Activated T-helper 1 cell treated with anti-CD3 and anti-CD28 coated beads, Interleukin-2, amount 50 U/mL, for 16 hours (primary cell): ENCODE data around the gene JADE2.
A peak's percentile ranks its signal among the peaks of the same experiment; 100 is the strongest.
"Not testable (repeated sequence)": the region's sequence is repeated elsewhere in the genome, so short reads cannot be mapped to it uniquely, and the experiment has no call there.

Experiments used
- DNase-seq, 2 donors: peaks; one replicate each; pipeline ENCODE4 v3.0.0-alpha.2; 2020; ENCODE audit warnings: low read depth in 1 of 2, low spot score in 1 of 2

Gene JADE2

DNA sequence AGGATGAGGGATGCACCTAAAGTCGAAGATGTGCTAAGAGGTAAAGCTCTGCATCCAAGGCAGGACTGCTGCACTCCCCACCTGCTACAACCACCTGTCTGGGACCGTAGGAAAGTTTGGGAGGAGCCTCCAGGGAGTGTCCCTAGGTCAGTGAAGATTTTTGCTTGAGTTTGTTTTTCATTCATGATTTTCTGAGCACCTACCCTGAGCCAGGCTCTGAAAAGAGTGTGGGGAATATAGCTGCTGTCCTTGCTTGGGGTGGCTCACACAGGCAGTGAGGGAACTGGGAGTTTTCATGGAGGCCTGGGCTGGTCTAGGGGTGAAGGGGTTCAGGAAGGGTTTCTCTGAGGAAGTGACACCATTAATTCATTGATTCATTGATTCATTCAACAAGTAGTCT, 58.3 kb downstream of the JADE2 start:
- no peak for DNase-seq

DNA sequence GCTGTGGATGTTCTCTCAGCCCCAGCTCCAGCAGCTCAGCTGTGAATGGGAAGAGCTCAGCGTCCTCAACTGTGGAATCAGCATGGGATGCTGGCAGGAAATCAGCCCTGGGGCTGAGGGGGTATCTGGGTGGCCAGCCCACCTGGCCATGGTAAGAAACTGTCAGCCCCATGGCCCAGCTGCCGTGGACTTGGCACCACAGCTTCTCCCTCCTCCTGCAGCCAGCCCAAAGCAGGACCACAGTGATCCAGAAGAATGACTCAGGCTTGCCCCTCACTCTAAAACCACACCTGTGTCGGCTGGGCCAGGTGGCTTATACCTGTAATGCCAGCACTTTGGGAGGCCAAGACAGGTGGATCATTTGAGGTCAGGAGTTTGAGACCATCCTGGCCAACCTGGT, 59.2 kb downstream of the JADE2 start:
- DNase-seq: no peak

DNA sequence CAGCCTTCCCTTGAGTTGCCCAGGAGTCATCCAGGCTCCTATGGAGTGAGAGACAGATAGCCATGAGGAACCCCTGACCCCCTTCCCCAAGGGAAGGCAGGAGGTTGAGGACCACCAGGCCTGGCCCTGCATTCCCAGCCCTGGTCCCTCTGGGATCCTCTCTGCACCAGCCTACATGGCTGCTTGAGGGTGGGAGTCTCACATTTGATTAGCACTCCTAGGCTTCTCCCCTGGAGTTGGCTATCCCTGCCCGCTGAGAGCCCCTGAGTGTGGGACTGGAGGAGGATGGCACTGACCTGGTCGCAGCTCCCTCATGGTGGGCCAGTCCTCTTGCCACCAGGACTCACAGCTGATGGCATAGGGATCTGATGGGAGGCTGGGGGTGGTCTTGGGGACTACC, 60.5 kb downstream of the JADE2 start:
- no peak for DNase-seq

DNA sequence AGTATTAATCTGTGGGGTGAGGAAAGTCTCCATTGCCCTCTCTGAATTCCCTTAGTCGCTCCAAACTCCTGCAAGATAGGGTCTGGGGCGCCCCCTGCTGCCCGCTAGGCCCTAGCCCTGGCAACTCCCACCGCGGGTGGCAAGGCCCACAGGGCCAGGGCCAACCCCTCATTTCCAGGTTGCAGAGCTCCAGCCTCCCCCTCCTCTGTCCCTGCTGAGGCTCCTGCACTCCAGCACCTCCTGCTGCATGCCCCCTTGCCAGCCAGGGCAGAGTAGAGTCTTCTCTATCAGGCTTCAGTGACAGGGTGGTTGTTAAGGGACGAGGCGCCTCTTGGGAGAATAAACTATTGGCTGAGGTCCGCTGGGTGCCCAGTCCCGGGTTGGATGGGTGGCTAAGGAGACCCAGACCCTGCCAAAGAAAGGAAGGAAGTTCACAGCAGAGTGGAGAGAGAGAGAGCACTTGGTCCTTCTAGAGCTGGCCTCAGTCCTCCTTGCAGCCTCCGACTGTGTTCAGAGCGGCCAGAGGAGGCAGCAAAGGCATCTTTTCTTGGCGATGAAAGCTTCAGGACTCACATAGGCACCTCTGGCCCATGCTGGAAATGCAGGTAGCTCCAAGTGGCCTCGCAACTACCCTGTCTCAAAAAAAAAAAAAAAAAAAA, 61.5 kb downstream of the JADE2 start:
- DNase-seq: peak; percentile 66 to 69

DNA sequence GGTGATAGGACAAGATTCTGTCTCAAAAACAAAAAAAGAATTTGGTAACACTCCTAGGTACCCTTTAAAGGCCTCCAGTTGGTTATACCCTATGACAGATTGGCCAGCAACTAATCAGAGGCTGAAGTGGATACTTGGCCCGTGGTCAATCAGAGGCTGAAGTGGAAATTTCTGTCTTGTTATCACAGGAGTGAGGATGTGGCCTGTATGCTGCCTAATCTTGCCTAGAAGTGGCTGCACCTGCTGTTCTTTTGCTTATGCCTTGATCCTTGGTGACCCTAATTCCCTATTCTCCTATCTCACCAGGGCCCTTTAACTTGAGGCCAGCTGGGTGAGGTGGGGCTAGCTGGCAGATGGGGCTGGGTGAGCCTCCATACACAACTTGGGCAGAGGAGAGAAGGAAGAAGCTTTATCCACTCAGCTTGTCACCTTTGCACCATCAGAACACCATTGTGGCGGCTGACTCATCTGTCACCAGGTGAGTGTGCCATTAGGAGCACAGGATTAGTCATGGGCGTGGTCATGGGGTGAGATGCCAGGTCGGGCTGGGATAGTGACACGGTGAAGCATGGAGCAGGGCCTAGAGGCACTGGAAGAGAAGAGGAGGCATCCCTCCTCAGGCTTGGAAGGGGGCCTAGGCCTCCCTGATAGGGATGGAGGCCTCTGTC, 65.7 kb downstream of the JADE2 start:
- DNase-seq: no peak

DNA sequence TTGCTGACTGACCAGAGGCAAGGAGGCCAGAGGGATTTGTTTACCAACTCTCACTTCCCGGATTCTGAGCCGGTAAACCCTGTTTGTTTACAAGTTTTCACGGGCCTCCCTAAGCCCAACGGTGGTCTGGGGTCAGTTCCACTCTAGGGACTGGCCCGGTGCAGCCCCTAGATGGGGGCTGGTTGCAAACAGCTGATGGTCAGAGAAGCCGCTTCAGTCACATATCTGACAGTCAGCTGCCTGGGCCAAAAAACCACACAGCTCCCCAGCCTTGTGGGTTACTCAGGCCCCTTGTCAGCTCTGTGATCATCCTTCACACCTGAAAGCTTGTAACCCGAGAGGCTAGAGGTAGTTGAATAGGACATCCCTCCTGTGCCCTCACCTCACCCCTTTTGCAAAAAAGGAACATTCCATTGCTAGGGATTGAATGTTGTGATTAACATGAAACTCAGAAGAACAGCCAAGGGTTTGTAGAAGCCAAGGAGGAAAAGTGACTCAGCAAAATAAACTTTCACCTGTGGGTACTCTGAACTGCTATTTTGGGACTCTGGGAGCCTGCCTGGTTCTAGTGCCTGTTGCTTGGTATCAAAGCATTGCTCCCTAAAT, 66.8 kb downstream of the JADE2 start:
- no peak for DNase-seq

DNA sequence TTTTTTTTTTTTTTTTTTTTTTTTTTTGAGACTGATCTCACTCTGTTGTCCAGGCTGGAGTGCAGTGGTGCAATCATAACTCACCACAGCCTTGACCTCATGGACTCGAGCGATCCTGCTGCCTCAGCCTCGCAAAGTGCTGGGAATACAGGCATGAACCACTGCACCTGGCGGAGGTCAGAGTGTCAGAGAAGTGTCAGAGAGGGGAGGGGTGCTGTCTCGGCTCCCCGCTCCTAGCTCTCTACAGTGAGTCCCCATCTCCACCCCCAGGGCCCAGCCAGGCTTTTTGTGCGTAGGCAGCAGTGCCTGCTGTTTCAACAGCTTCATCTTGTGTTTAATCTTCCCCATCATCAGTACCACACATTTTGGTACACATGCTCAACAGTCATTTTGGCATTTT, 68.9 kb downstream of the JADE2 start:
- no peak for DNase-seq

DNA sequence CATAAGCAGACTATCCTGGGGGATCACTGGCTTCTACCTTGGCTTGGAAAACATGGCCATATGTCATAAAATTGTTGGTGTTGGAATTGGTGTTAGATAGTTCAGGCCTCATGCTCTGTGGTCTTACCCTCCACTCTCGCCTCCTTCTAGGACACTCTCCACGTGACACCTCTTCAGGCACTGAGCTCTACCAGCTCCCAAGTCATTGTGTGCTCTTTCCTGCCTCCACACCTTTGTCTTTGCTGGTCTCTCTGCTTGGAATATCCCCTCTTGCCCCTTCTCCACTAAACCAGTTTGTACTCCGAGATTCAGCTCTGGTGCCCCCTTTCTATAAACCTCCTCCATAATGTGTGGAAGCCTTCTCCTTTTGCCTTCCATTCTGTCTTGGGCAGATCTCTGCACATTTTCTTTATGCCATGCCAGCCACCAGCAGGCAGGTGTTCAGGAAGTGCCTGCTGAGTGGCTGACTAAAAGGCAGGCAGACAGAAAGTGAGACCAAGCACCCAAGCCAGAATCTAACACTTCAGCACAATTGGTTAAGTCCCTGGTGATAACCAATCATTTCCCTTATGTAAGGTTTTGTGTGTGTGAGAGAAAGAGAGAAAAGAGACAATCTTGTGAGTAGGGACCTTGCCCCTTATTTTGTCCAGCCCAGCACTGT, 69.5 kb downstream of the JADE2 start:
- no peak for DNase-seq

DNA sequence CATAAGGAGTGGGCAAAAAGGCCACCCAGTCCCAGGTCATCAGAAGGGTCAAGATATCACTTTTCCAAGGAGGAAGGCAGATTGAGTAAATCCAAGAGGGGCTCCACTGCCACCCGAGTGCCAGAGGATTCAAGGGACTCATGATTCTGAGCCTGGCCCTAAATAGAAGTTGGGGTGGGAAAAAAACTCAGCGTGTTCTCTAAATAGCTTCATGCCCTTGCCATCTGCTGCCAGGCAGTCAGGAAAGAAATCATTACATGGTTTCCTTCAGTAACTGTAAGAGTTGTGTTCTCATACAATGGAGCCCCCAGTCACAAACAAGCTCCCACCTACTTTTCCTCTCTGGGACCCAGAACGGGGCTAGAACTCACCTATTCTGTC, 70.0 kb downstream of the JADE2 start:
- DNase-seq: no peak

DNA sequence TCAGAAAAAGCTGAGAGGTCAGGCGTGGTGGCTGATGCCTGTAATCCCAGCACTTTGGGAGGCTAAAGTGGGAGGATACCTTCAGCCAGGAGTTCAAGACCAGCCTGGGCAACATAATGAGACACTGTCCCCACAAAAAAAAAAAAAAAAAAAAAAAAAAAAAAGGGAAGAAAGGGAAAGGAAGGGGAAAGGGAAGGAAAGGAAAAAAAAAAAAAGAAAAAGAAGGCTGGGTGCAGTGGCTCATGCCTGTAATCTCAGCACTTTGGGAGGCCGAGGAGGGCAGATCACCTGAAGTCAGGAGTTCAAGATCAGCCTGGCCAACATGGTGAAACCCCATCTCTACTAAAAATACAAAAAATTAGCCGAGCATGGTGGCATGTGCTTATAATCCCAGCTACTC, 74.3 kb downstream of the JADE2 start:
- not testable (repeated sequence) for DNase-seq

DNA sequence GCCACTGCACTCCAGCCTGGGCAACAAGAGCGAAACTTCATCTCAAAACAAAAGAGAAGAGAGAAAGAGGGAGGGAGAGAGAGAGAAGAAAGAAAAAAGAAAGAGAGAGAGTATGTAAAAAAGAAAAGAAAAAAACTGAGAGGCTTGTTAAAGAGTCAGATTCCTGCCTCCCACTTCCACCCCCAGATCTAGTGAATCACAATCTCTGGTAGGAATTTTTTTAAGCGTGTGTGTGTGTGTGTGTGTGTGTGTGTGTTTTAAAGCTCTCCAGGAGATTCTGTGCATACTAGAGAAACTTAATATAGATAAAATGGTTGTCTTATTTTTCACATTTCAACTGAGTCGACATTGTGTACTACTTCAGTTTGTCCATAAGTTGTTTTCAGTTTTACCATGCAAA, 75.1 kb downstream of the JADE2 start:
- no peak for DNase-seq

DNA sequence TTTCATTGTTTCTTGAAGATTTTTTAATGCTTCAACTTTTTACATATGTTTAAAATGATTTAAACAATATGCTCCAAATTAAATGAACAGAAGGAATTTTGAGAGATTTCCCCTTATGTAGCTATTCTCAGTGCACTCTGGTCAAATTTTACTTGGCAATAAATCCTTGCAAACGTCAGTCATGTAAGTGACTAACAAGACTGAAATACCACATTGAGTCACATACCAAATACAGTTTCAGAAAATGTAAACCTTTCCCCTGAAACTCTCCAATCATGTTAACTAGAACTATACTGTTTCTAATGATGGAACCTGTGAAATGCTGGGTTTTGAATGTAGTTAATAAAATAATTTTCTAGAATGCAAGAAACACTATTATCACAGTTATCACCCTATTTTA, 77.6 kb downstream of the JADE2 start:
- DNase-seq: no peak

DNA sequence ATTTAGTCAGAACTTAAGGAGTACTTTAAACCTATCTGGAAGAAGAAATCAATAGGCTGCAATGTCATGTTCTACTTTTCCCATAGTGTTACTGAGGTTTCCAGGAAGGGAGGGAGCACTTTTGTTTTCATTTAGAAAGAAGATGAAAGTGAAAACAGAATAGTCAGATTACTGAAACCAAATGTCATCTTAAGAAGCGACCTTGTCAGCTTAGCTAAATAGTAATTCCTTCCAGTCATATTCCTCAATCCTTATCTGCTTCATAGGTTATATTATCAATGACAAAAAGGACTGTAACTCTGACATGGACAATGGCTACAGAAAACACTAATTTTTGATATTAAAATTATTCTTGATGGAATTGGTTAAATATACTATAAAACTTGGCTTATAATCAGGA, 79.4 kb downstream of the JADE2 start:
- no peak for DNase-seq

DNA sequence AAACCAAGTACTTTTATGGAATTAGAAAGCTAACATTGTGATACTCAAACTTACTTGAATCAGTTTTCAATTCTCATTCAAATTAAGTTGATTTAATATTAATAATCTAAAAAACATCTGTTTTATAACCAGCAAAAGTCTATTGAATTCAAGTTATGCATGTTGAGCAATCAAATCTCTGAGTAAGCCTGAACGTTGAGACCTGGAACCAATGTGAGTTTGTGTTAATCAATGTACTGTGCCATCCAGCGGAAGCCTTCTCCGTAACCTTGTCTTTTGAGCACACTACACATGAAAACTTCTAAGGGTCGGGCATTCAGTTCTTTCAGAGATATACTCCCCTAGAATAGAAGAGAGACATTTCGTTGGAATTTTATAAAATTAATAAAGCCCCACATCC, 81.3 kb downstream of the JADE2 start:
- no peak for DNase-seq

DNA sequence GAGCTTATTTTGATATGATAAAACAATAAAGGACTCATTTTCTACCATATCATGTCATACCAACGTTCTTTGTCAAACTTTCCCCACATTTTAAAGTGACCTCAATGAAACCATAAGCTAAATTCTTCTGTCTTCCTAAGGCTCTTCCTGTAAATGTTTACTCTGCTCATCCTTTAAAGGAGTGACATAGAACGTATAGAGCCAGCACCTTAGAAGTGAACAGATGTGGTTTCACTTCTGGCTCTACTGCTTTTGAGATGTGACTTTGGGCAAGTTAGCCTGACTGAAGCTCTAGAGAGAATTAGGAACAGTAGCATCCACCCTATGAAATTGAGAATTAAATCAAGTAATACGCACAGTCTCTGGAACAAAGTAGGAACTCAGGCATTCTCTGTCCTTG, 83.1 kb downstream of the JADE2 start:
- DNase-seq: no peak

DNA sequence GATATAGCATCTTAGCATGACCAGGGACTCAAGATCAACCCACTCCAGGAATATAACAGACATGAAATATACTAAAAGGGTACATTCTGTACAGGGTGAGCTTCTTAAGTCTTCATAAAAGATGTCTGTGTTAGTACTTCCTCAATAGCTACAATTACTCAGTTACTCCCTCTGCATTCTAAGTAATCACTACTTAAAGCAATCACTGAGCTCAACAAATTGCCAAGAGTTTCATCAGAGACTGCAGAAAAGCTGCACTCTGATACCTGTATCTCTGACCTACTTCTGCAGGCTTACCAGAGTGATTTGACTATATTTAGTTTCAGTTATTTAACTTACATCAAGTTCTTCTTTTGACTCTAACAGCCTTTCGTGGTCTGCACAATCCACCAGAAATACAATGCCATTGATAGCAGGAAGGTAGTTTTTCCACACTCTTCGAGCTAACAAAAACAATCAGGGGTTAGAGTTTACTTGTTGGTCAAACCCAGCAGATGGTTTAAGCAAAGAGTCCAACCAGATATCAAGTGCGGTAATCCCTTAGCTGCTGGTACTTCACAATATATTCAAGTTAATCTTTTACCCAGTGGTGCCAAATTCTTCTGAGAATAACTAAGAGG, 83.9 kb downstream of the JADE2 start:
- no peak for DNase-seq

DNA sequence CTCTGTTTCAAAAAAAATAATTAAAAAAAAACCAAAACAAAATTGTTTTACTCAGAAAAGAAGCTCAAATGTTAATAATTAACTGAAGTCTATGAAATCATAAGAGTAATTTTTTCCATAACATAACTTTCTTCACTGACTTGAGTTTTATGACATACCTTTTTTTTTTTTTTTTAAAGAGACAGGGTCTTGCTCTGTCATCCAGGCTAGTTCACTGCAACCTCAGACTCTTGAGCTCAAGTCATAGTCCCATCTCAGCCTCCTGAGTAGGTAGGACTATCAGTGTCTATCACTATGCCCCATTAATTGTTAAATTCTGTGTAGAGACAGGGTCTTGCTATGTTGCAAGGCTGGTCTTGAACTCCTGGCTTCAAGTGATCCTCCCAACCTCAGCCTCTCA, 85.3 kb downstream of the JADE2 start:
- DNase-seq: no peak

DNA sequence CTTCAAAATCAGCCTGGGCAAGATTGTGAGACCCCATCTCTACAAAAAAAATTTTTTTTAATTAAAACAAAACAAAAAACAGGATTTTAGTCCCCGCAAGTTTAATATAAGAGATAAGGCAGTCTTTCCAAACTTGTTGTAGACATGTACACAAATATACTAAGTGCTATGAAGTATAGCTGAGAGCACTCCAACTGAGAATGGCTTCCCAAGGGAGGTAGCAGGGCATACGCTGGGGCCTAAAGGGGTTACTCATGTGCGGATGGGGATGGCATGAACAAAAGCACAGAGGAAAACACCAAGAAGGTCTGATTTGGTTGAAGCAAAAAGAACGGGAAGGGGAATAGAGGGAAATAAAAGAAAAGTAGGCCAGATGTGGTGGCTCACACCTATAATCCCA, 86.0 kb downstream of the JADE2 start:
- no peak for DNase-seq

DNA sequence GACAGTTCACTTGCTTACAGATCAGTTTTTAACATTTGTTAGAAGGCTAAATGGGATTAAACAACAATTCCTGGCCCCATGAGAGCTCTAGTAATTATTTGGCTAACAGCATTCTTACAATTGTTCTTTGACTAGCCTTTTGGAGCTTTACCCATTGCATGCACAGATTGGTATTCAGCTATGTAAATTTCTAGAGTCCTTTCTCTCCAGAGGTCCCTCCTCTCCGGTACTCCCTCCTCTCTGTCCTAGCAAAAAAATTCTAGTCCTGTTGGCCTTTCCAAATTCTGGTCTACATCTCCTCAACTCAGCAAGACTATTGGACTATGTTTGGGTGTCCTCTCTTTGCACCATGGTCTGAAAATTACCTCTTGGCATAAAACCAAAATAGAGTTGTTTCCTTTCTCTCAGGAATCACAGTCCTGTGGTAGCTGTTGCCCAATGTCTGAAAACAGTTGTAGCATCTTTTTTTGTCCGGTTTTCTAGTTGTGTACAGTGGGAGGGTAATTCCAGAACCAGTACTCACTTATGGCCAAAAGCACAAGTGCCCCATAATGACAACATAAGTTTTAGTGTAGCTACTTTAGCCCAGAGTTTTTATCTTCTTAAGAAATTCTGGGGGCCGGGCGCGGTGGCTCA, 89.1 kb downstream of the JADE2 start:
- no peak for DNase-seq

DNA sequence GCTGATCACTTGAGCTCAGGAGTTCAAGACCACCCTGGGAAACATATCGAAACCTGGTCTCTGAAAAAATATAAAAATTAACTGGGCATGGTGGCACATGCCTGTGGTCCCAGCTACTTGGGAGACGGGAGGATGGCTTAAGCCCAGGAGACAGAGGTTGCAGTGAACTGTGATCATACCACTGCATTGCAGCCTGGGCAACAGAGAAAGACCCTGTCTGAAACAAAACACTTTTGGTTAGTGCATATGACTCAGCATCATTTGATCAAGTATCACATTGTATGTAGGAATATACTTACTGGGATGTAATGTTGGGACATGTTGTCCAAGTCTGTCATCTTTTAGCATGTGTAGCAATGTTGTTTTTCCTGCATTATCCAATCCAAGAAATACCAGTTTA, 95.2 kb downstream of the JADE2 start:
- DNase-seq: no peak

DNA sequence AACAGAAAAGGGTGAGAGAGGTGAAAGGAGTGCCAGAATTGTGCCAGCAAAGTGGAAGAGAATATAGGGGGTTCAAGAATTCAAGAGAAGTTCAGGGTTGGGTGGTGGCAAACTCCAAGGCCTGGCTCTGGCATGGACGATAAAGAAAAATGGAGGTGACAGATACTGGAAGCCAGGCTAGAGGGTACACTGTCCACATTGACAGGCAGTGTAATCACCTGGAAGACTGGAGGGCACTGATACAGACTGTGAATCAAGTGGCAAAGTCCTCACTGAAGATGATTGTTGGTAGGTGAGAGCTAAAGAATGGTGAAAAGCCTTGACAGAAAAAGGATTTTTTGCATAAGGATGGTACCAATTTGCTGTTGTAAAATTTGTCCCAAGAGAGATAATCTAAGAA, 100.1 kb downstream of the JADE2 start:
- no peak for DNase-seq
